ENCODE measurements around the gene MACROH2A1.

GRCh38 chr5:135397084-135397483, 1.9 kb downstream of the MACROH2A1 start:
- TF ChIP-seq EZH2phosphoT487 (IDR thresholded peaks at IDR 0.05; ENCODE audit: unreplicated experiment): no peak
- TF ChIP-seq, protein P1, sequence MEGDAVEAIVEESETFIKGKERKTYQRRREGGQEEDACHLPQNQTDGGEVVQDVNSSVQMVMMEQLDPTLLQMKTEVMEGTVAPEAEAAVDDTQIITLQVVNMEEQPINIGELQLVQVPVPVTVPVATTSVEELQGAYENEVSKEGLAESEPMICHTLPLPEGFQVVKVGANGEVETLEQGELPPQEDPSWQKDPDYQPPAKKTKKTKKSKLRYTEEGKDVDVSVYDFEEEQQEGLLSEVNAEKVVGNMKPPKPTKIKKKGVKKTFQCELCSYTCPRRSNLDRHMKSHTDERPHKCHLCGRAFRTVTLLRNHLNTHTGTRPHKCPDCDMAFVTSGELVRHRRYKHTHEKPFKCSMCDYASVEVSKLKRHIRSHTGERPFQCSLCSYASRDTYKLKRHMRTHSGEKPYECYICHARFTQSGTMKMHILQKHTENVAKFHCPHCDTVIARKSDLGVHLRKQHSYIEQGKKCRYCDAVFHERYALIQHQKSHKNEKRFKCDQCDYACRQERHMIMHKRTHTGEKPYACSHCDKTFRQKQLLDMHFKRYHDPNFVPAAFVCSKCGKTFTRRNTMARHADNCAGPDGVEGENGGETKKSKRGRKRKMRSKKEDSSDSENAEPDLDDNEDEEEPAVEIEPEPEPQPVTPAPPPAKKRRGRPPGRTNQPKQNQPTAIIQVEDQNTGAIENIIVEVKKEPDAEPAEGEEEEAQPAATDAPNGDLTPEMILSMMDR (conservative IDR thresholded peaks at IDR 0.05; ENCODE audit: low read depth in 2 of 2): no peak
- TF ChIP-seq EZH2 (IDR thresholded peaks at IDR 0.05; ENCODE audit: low read depth, unreplicated experiment): no peak
- no peak for TF ChIP-seq ETS1 (IDR thresholded peaks at IDR 0.05)

Measured in GM23338 (cell line).